H1 (cell line): ENCODE measurements around the gene SP4. TPM values are rescaled to one million over a fixed set of nuclear protein-coding genes. Genes with fewer than 3 reads are reported as not detected.

Experiments used
- ATF3 ChIP-seq: IDR thresholded peaks from 2 replicates; pipeline ENCODE4 v1.6.1; 2011; ENCODE audit warnings: low read depth, mild to moderate bottlenecking, low read length; ENCODE audit not compliant: insufficient read depth
- BACH1 ChIP-seq: IDR thresholded peaks from 2 replicates; pipeline ENCODE4 v1.6.1; 2012; ENCODE audit warnings: low read length, improper control_type of control experiment
- BCL11A ChIP-seq, 2 experiments: IDR thresholded peaks; one replicate each; pipeline ENCODE4 v1.6.1; 2011; ENCODE audit warnings: low read depth in 2 of 2, low read length in 2 of 2, mild to moderate bottlenecking in 2 of 2
- CHD2 ChIP-seq: IDR thresholded peaks from 2 replicates; pipeline ENCODE4 v1.6.1; 2012; ENCODE audit warnings: low read length, improper control_type of control experiment
- MAFK ChIP-seq: IDR thresholded peaks from 2 replicates; pipeline ENCODE4 v1.6.1; 2012; ENCODE audit warnings: low read depth, mild to moderate bottlenecking, improper control_type of control experiment, low read length
- PHF8 ChIP-seq: fragments of 200-600 bp; sonication (generic); conservative IDR thresholded peaks from 2 replicates; pipeline ENCODE4 v1.7.1; 2012; ENCODE audit warnings: low read depth, mild to moderate bottlenecking, inconsistent platforms, low read length, moderate library complexity
- RNF2 ChIP-seq: fragments of 200-900, 300-1000 bp; sonication (generic); IDR thresholded peaks from 2 replicates; pipeline ENCODE4 v1.7.1; 2016; ENCODE audit warnings: borderline replicate concordance, low read depth, mild to moderate bottlenecking, antibody characterized with exemption, low read length; ENCODE audit not compliant: poor library complexity, severe bottlenecking; ENCODE audit errors: missing control alignments
- SP1 ChIP-seq: IDR thresholded peaks from 2 replicates; pipeline ENCODE4 v1.6.1; 2011; ENCODE audit warnings: low read depth, low read length
- TAF7 ChIP-seq: optimal IDR thresholded peaks from 2 replicates; pipeline ENCODE3; 2011; ENCODE audit warnings: low read depth, mild to moderate bottlenecking, inconsistent platforms, low read length, moderate library complexity, borderline replicate concordance
- polyA plus RNA-seq, 7 experiments: library from polyadenylated mRNA; depleted of rRNA in 3 of 7; stranded (reverse) in 5 of 7; unstranded in 2 of 7; fragments of >200 nt in 5 of 7; fragments of 200-250 nt in 2 of 7; gene quantifications; 1 replicate in 5 of 7; 2 replicates in 1 of 7; 4 replicates in 1 of 7; pipeline versions ENCODE4 v1.2.1 to v1.2.3, GENCODE V29; 2011 to 2013; ENCODE audit warnings: missing spikeins in 2 of 7, mixed read lengths in 2 of 7
- total RNA-seq: library from RNA; stranded (reverse); fragmentation: NEBNext Ultra II Directional; extraction: Animal tissue kit (Norgen Biotek cat#: 25700); gene quantifications from 2 replicates; pipeline ENCODE4 v1.2.1, GENCODE V29; 2021

SP4 gene
- total and polyA plus RNA-seq, 2 of the 8 experiments (the other 6 are each of a cell fraction or from before 2014, with no cell fraction given): 10.0 to 24.0 TPM

GRCh38 chr7:21383227-21384220 is 44.4 kb upstream of the SP4 start (continued):
- TF ChIP-seq MAFK (no peak), ATF3 (no peak), BACH1 (no peak), SP1 (no peak), BCL11A (IDR thresholded peaks at IDR 0.05; ENCODE audit: low read depth in 2 of 2, low read length in 2 of 2) (no peak), CHD2 (no peak), PHF8 (no peak), RNF2 (no peak), TAF7 (no peak)
